Stimulated activated CD8-positive, alpha-beta memory T cell treated with anti-CD3 and anti-CD28 coated beads, Interleukin-7, amount 100 ng/mL, for 48 hours (primary cell): ENCODE data around the gene GPR119.
"Not testable (repeated sequence)": the region's sequence is repeated elsewhere in the genome, so short reads cannot be mapped to it uniquely, and the experiment has no call there.

Source experiments
- DNase-seq, 2 donors: peaks; one replicate each; pipeline ENCODE4 v3.0.0-alpha.2; 2020; ENCODE audit warnings: low read depth in 1 of 2; ENCODE audit errors: extremely low read depth in 1 of 2

The GPR119 gene

DNA sequence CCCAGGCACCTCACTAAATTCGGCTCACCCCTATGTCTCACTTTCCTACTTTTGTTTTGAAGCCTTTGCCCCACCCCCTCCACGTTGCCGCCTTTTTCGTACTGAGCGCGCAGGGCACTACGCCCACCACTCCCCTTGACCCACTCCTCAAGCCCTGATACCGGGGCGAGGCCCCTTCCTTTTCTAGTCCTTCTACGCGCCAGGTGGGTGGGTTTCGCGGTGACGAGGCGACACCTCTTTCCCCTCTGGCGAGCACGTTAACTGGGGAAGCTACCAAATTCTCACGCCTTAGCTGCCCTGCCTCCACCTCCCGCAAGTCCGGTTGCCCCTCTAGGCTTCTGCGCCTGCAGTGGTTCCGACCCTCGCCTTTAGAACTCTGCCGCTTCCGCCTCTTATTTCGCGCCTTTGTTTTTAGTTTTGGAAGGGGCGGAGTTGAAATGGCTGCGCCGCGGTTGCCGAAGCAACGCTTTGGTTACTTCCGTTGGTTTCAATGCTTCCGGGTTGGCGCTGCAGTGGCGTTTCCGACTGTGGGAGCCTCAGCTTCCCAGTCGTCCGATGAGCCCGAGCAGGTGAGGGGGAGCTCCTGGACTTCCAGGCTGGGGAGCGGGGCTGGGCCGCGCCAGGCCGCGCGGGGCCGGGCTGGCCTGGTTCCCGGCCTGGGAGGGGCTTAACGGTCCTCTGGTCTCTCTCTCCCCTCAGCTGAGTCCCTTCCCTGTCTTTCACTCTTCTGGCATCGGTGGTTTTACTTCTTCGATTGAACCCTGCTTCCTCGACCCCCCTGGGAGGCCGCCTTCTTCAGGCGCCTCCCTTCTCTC is 45.9 kb downstream of the GPR119 start, which contains the start of gene SLC25A14:
Gene SLC25A14, plus strand, starts transcription at position 512 of the 815 bp plus-strand sequence. CDS start 360 bp downstream, outside the sequence.
- peak; percentile 43 to 59 for DNase-seq

DNA sequence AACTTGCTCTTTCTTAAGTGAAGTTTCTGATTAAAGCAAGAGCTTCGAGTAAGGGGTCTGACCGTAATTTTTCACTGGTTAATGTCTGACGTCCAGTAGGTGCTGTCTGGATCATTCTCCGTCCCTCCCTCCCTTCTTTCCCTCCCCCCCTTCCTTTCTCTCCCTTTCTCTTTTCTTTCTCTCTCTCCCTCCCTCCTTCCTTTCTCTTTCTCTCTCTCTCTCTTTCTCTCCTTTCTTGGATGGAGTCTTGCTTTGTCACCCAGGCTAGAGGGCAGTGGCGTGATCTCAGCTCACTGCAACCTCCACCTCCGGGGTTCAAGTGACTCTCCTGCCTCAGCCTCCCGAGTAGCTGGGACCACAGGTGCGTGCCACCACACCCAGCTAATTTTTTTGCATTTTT is 46.6 kb downstream of the GPR119 start:
- DNase-seq = not testable (repeated sequence)

DNA sequence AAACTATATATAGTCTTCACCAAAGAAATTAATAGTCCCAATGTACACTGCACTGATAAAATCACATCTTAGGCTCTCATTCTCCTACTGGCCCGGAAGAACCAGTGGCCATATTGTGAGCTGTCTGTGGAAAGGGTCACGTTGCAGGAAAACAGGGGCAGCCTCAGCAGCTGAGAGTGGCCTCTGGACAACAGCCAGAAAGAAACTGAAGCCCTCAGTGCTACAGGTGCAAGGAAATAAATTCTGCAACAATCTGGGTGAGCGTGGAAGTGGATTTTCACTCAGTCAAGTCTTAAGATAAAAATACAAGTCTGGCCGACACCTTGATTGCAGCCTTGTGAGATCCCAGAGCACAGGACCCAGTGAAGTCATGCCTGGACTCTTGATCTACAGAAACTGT is 48.9 kb downstream of the GPR119 start:
- DNase-seq = no peak
